ENCODE data around the gene LHX4.

Gene LHX4

GRCh38 chr1:180312926-180313325 lies 82.9 kb downstream of the LHX4 start:
- DNase-seq, result no peak

GRCh38 chr1:180327089-180327488 lies 97.0 kb downstream of the LHX4 start:
- DNase-seq, result no peak
